ENCODE measurements around the gene PKNOX2.

The PKNOX2 gene

DNA sequence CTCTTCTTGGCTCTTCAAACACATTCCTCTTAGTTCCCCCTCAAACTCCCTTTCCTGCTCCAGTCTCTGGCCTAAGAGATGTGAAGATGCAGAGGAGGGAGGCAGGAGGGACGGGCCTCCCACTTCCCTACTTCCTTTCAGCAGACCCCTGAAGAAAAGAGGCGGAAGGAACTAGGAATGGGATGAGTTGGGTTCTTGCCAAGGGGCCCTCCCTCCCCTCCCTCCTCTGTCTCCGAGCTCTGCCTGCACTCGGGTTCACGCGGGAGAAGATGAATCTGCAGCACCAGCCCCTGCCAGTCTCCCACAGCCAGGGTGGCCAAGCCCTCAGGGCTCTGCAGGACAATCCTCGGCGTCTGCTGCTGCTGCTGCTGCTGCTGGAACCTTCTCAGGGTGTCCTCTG, 24.3 kb upstream of the PKNOX2 start:
- no peaks in the 10 kb centered on the region for H3K36me3 ChIP-seq (replicated peaks; ENCODE audit: insufficient read depth, low read length)
- no peaks in the 10 kb centered on the region for H3K9me2 ChIP-seq (replicated peaks; ENCODE audit: insufficient read depth, low read length)
- no peak for DNase-seq
- H3K4me2 ChIP-seq (ENCODE audit: low read depth, low read length), result no peak overlapping the region
- no peaks in the 10 kb centered on the region for H4K20me1 ChIP-seq (ENCODE audit: insufficient read depth, low read length)
- no peak overlapping the region for H2AFZ ChIP-seq (ENCODE audit: low read length)
- H3K27me3 ChIP-seq (replicated peaks; ENCODE audit: insufficient read depth, low read length), result no peaks in the 10 kb centered on the region
- H3K79me2 ChIP-seq (ENCODE audit: low read length), result no peaks in the 10 kb centered on the region
- no peaks in the 10 kb centered on the region for H3K9me3 ChIP-seq (replicated peaks; ENCODE audit: insufficient read depth, low read length)
- H3K9ac ChIP-seq (ENCODE audit: low read length), result no peak overlapping the region
- no peak overlapping the region for H3K27ac ChIP-seq (ENCODE audit: low read length)
- no peak overlapping the region for H3K4me3 ChIP-seq (ENCODE audit: low read length)
- no peaks in the 10 kb centered on the region for H3K4me1 ChIP-seq (ENCODE audit: low read length)
- no peaks in the 10 kb centered on the region for H3F3A ChIP-seq (ENCODE audit: insufficient read depth, low read length)
- TF ChIP-seq, protein P1, sequence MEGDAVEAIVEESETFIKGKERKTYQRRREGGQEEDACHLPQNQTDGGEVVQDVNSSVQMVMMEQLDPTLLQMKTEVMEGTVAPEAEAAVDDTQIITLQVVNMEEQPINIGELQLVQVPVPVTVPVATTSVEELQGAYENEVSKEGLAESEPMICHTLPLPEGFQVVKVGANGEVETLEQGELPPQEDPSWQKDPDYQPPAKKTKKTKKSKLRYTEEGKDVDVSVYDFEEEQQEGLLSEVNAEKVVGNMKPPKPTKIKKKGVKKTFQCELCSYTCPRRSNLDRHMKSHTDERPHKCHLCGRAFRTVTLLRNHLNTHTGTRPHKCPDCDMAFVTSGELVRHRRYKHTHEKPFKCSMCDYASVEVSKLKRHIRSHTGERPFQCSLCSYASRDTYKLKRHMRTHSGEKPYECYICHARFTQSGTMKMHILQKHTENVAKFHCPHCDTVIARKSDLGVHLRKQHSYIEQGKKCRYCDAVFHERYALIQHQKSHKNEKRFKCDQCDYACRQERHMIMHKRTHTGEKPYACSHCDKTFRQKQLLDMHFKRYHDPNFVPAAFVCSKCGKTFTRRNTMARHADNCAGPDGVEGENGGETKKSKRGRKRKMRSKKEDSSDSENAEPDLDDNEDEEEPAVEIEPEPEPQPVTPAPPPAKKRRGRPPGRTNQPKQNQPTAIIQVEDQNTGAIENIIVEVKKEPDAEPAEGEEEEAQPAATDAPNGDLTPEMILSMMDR (IDR thresholded peaks at IDR 0.05; ENCODE audit: low read length), result no peak

DNA sequence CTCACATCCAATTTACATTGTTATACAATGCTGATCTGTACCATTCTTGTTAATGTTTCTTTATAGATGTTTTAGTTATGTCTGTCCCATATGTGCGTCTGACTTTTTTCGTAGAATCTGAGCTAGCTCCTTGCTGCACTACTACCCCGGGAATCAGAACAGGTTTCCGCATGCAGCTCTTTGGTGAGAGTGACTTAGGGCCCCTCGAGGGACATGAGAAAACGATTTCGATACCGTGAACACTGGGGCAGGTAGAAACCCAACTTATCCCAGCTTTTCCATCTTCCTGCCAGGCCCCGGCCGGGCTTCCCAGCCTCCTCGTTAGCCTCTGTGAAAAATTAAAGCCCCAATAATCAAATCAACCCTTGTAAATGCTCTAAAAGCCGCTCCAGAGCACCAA, 23.4 kb upstream of the PKNOX2 start:
- Histone ChIP-seq H3K9ac (ENCODE audit: low read length) (no peak overlapping the region), H3F3A (ENCODE audit: insufficient read depth, low read length) (no peaks in the 10 kb centered on the region), H4K20me1 (ENCODE audit: insufficient read depth, low read length) (no peaks in the 10 kb centered on the region), H3K79me2 (ENCODE audit: low read length) (no peaks in the 10 kb centered on the region), H3K9me3 (replicated peaks; ENCODE audit: insufficient read depth, low read length) (no peaks in the 10 kb centered on the region), H3K9me2 (replicated peaks; ENCODE audit: insufficient read depth, low read length) (no peaks in the 10 kb centered on the region), H3K36me3 (replicated peaks; ENCODE audit: insufficient read depth, low read length) (no peaks in the 10 kb centered on the region), H2AFZ (ENCODE audit: low read length) (no peak overlapping the region), H3K4me3 (ENCODE audit: low read length) (no peak overlapping the region), H3K4me2 (ENCODE audit: low read depth, low read length) (no peak overlapping the region), H3K27me3 (replicated peaks; ENCODE audit: insufficient read depth, low read length) (no peaks in the 10 kb centered on the region), H3K27ac (ENCODE audit: low read length) (no peak overlapping the region), H3K4me1 (ENCODE audit: low read length) (no peaks in the 10 kb centered on the region)
- DNase-seq, result no peak
- TF ChIP-seq, protein P1 (IDR thresholded peaks at IDR 0.05; ENCODE audit: low read length), result no peak
- no peak for TF ChIP-seq EZH2 (optimal IDR thresholded peaks at IDR 0.05; ENCODE audit: low read depth, low read length)
- no peak for TF ChIP-seq EZH2phosphoT487 (IDR thresholded peaks at IDR 0.05; ENCODE audit: low read length)

DNA sequence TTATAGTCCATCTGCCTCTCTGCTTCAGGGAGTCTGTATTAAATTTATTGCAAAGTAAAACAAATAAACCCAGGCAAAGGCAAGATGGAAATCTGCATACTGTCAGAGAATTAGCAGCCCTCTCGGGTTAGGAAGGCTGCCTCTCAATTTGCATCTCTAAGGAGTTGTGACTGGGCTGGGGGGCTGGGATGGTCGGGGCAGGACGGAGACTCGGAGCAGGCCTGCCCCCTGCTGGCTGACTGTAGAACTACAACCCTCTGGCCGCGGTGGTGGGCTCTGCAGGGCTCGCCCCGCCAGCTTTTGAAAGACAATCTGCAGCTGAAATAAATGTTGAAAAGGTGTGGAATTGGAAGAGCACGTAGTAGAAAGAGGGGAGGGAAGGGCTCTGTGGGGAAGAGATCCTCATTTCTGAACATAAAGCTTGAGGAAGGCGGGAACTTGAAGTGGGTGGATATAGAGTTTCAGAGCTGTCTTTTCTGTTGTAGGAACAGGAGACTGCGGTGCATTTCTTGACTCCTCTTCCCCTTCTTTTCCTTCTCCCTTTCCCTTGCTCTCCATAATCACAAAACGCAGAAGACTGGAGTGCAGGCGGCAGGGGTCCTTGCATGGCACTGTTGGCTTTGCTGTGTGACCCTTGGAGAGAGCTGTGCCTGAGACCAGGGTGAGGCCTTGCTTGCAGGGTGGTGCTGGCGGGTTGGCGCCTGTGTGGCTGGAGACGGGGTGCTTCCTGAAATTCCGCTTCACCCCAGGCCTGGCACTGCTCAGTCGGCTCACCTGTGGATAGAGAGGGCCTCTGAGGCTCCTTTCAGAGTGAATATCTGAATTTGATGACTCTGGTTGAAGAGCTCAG, 22.6 kb upstream of the PKNOX2 start:
- no peak overlapping the region for H3K4me3 ChIP-seq (ENCODE audit: low read length)
- DNase-seq, result peak; percentile 16
- H3K4me1 ChIP-seq (ENCODE audit: low read length), result no peaks in the 10 kb centered on the region
- H3K9me3 ChIP-seq (replicated peaks; ENCODE audit: insufficient read depth, low read length), result no peaks in the 10 kb centered on the region
- H3K4me2 ChIP-seq (ENCODE audit: low read depth, low read length), result peak overlapping the region; percentile 23; the same call in 1 of the 2 replicates
- H3K9me2 ChIP-seq (replicated peaks; ENCODE audit: insufficient read depth, low read length), result no peaks in the 10 kb centered on the region
- H3K27me3 ChIP-seq (replicated peaks; ENCODE audit: insufficient read depth, low read length), result no peaks in the 10 kb centered on the region
- no peak overlapping the region for H3K9ac ChIP-seq (ENCODE audit: low read length)
- no peaks in the 10 kb centered on the region for H3K36me3 ChIP-seq (replicated peaks; ENCODE audit: insufficient read depth, low read length)
- H3K79me2 ChIP-seq (ENCODE audit: low read length), result no peaks in the 10 kb centered on the region
- no peaks in the 10 kb centered on the region for H3F3A ChIP-seq (ENCODE audit: insufficient read depth, low read length)
- no peak overlapping the region for H3K27ac ChIP-seq (ENCODE audit: low read length)
- no peaks in the 10 kb centered on the region for H4K20me1 ChIP-seq (ENCODE audit: insufficient read depth, low read length)
- no peak for TF ChIP-seq EZH2phosphoT487 (IDR thresholded peaks at IDR 0.05; ENCODE audit: low read length)
- TF ChIP-seq, protein P1 (IDR thresholded peaks at IDR 0.05; ENCODE audit: low read length), result peak; percentile 99
- 0 out of 2 replicates have a peak overlapping the region, but pooled peaks have one; percentile 40 for H2AFZ ChIP-seq (ENCODE audit: low read length)
